Inferior parietal cortex (tissue), 1 donor: ENCODE results near the gene RGS3.
"Not testable (repeated sequence)": the region's sequence is repeated elsewhere in the genome, so short reads cannot be mapped to it uniquely, and the experiment has no call there.

Experiments
- DNase-seq: peaks from one replicate; pipeline ENCODE4 v3.0.0-alpha.2; 2016; ENCODE audit errors: extremely low spot score

RGS3 gene

DNA sequence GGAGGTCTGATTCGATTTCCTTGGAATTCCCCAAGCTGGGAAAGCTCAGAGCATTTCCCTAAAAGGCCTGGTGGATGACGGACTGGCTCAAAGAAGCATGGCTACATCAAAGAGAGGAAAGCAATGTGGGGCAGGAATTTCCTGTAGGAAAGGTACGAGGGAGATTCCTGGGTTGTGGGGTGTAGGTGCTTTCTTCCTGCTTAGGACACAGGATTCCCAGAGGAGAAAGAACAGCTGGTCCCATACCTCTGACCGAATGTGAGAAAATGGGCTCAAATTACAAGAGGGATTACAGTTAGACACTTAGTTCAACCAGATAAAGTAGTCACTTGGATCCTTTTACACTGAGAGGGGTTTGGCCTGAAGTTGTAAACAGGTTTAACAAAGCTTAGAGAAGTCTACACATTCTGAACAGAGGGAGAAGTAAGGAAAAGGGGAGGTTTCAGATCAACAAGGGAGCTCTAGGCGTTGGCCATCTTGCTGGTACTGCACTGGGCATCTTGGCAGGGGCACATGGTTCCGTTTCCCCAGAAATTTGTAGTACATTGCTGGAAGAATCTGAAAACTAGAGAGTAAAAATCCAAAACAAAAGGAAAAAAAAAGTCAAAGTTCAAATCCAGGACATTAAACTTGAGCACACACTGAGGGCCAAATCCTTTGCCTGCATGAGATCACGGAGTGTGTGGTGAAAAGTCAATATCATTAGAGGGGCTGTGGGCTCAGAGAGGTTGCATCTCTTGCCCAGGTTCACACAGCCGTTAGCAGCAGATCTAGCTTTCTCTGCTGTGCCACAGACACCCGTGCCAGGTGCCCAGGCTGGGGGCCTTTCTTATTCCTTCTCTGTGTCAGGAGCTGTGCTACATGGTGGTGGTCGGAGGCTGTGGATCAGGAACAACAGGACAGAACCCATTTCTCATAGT, 171.3 kb downstream of the RGS3 start:
- no peak for DNase-seq

DNA sequence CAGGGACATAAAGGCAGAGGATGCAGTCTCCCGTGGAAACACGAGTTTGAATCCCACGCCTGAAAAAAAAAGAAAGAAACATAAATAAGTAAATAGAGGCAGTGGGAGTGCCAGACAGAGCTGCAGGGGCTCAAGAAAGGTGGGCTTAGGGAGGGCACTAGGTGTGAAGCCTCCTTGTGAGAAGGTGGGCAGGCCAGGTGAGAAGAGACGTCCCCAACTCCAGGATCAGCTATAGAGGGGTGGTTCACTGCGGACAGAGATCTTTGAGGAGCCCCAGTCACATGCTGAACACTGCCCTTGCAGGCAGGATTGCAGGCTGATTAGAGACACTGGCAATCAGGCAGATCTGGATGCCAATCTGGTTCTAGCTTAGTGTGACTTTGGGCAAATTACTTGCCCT, 172.1 kb downstream of the RGS3 start:
- no peak for DNase-seq

DNA sequence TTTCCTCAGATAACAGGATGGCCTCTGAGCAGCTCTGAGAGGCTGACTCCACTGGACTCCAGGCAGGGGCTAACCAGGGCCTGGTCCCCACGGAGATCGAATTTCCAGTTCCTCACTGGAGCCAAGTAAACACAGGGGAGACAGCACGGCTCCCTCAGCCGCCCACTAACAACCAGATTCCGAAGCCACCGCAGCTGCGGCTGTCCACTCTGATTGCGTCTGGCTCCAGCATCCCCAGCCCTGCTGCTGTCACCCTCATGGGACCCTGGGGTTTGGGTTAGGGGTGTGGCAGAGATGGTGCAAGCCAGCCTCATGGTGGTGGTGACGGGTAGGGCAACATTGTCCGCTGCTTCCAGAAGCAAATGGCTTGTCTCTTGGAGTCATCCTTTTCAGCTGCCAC, 172.6 kb downstream of the RGS3 start:
- DNase-seq, result no peak

GRCh38 chr9:113636693-113637092, 173.2 kb downstream of the RGS3 start:
- DNase-seq, result no peak

GRCh38 chr9:113638490-113638889, 175.0 kb downstream of the RGS3 start:
- DNase-seq, result no peak

DNA sequence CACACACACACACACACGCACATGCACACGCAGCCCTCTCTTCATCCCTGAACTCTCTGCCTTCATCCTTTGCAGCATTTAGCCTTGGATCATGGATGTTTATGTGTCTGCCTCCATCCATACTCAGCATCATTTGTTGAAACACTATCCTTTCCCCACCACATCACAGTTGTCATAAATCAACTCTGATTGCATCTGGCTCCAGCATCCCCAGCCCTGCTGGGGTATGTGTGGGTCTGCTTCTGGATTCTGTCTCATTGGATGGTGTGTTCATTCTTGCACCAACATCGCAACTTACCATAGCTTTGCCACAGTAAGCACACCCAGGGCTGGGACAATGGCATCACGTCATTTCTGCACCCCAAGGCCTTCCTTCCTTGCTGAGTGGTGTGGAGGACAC, 175.4 kb downstream of the RGS3 start:
- DNase-seq, result no peak

GRCh38 chr9:113639411-113639970, 176.0 kb downstream of the RGS3 start:
- DNase-seq, result not testable (repeated sequence)

DNA sequence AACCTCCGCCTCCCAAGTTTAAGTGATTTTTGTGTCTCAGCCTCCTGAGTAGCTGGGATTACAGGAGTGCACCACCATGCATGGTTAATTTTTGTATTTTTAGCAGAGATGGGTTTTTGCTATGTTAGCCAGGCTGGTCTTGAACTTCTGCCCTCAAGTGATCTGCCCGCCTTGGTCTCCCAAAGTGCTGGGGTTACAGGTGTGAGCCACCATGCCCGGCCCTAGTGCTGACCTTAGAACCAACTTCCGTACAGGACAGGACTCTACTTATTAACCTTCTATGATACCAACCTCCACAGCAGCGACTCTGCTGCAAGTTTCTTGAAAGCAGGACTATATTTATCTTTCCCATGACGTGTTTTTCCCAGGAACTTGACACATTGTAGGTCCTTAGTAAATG, 176.9 kb downstream of the RGS3 start:
- DNase-seq, result no peak

DNA sequence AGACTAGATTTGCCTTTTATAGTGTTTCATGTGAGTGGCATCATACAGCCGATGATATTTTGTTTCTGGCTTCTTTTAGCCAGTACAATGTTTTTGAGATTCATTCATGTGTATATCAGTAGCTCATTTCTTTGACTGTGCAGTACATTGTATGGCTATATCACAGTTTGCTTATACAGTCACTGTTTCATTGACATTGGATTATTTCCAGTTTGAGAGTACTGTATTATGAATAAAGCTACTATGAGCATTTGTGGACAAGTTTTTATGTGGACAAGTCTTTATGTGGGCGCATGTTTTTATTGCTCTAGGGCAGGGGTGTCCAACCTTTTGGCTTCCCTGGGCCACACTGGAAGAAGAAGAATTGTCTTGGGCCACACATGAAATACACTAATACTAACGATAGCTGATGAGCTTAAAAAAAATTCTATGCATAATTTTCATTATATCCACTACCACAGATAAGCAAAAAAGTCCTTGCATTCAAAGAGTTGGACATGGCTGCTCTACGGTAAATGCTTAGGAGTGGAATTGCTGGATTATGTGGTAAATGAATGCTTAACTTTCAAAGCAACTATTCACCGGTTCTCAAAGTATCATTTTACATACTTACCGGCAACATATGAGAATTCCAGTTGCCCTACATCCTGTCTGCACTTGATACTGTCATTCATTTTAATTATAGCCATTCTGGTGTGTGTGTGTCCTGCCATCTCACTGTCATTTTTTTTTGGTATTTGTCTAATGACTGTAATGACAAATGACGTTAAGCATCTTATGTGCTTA, 177.8 kb downstream of the RGS3 start:
- no peak for DNase-seq

GRCh38 chr9:113644321-113644720, 180.8 kb downstream of the RGS3 start:
- no peak for DNase-seq

- DNase-seq, result no peak
These were observed 181.9 kb downstream of the RGS3 start for GRCh38 chr9:113645227-113645977.

DNA sequence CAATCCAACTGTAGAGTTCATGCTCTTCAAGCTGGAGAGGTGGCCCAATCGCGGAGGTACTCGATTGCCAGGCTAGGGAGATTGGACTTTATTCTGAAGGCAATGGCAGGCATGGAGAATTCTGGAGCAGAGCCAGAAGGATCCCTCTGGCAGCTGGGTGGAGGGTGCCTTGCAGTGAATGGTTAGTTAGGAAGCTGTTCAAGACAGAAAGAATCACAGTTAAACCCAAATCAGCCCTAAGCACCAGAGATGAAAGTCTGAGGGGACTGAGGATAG, 182.4 kb downstream of the RGS3 start:
- DNase-seq, result no peak

- DNase-seq, result no peak
These were observed 183.0 kb downstream of the RGS3 start for GRCh38 chr9:113646491-113646890.
